GM18511 (cell line): Measurements from ENCODE around the gene SWT1.
"Not testable (repeated sequence)": the region's sequence is repeated elsewhere in the genome, so short reads cannot be mapped to it uniquely, and the experiment has no call there.

Source experiments
- ATAC-seq: cut with Tn5 transposase; IDR thresholded peaks from one replicate; pipeline ENCODE4 v1.9.1; 2021; ENCODE audit warnings: mild to moderate bottlenecking, moderate library complexity; ENCODE audit not compliant: unreplicated experiment

SWT1 gene

GRCh38 chr1:185170291-185170848, 13.4 kb downstream of the SWT1 start:
- peak; percentile 95 for ATAC-seq

GRCh38 chr1:185193756-185194155, 36.8 kb downstream of the SWT1 start:
- no peak for ATAC-seq

GRCh38 chr1:185198712-185199111, 41.7 kb downstream of the SWT1 start:
- ATAC-seq = not testable (repeated sequence)

GRCh38 chr1:185200889-185201288, 43.9 kb downstream of the SWT1 start:
- ATAC-seq = no peak

GRCh38 chr1:185207170-185207569, 50.2 kb downstream of the SWT1 start:
- ATAC-seq = no peak

- ATAC-seq = no peak
These were observed 51.1 kb downstream of the SWT1 start for GRCh38 chr1:185207980-185208602.

GRCh38 chr1:185208626-185209180, 51.7 kb downstream of the SWT1 start:
- ATAC-seq = no peak

- ATAC-seq = not testable (repeated sequence)
These were observed 52.4 kb downstream of the SWT1 start for GRCh38 chr1:185209357-185209756.

GRCh38 chr1:185213091-185213490, 56.1 kb downstream of the SWT1 start:
- ATAC-seq = no peak

- no peak for ATAC-seq
These were observed 58.9 kb downstream of the SWT1 start for GRCh38 chr1:185215911-185216310.

- ATAC-seq = no peak
These were observed 67.2 kb downstream of the SWT1 start for GRCh38 chr1:185224132-185224531.

- ATAC-seq = no peak
These were observed 70.2 kb downstream of the SWT1 start for GRCh38 chr1:185227161-185227560.

- no peak for ATAC-seq
These were observed 72.0 kb downstream of the SWT1 start for GRCh38 chr1:185228979-185229378.

GRCh38 chr1:185229981-185230380, 73.0 kb downstream of the SWT1 start:
- no peak for ATAC-seq

GRCh38 chr1:185232874-185233273, 75.9 kb downstream of the SWT1 start:
- no peak for ATAC-seq

GRCh38 chr1:185234183-185234582, 77.2 kb downstream of the SWT1 start:
- not testable (repeated sequence) for ATAC-seq

GRCh38 chr1:185237176-185237575, 80.2 kb downstream of the SWT1 start:
- ATAC-seq = not testable (repeated sequence)

GRCh38 chr1:185237661-185238060, 80.7 kb downstream of the SWT1 start:
- ATAC-seq = no peak

- ATAC-seq = no peak
These were observed 81.5 kb downstream of the SWT1 start for GRCh38 chr1:185238447-185238846.

- ATAC-seq = no peak
These were observed 82.9 kb downstream of the SWT1 start for GRCh38 chr1:185239861-185240260.

- ATAC-seq = no peak
These were observed 84.2 kb downstream of the SWT1 start for GRCh38 chr1:185241127-185241526.

GRCh38 chr1:185244015-185244747, 87.2 kb downstream of the SWT1 start:
- ATAC-seq = no peak
